IMR-90 (cell line): ENCODE data around the gene CCSER1. TPM values are rescaled to one million over a fixed set of nuclear protein-coding genes. Genes with fewer than 3 reads are reported as not detected.

Experiments
- ATAC-seq: fragments of 200-7000 bp; cut with Tn5 transposase; 2 replicates; pipeline ENCODE4 v1.9.1; 2020; ENCODE audit warnings: low read depth, mild to moderate bottlenecking, moderate library complexity
- BruUV-seq: library from RNA; stranded (reverse); fragments of 400-500 nt; replicated peaks from 2 replicates; lab custom pipeline; 2021; lab: Mats Ljungman, UMichigan
- CTCF ChIA-PET: fragments of 300-600 bp; formaldehyde crosslinking; extraction: SDS; loops from one replicate; lab custom pipeline; 2021; ENCODE audit warnings: antibody characterized with exemption; lab: Yijun Ruan, JAX
- POLR2A ChIA-PET: fragments of 300-600 bp; sonication (Branson Sonifier 250); formaldehyde crosslinking; loops from one replicate; lab custom pipeline; 2022; ENCODE audit warnings: antibody characterized with exemption; ENCODE audit not compliant: unreplicated experiment; lab: Charles Lee
- DNase-seq: peaks from one replicate; pipeline ENCODE4 v3.0.0; 2013
- H2AFZ ChIP-seq: replicated peaks from 2 replicates; pipeline ENCODE3; 2013; ENCODE audit warnings: low read length, mild to moderate bottlenecking; ENCODE audit not compliant: poor library complexity
- H2AK5ac ChIP-seq: 2 replicates; pipeline ENCODE4 v1.6.1; 2013; ENCODE audit warnings: low read depth, low read length, inconsistent platforms
- H2AK9ac ChIP-seq: replicated peaks from 2 replicates; pipeline ENCODE3; 2013; ENCODE audit warnings: mild to moderate bottlenecking, low read depth, low read length, moderate library complexity; ENCODE audit not compliant: poor library complexity
- H2BK120ac ChIP-seq: 2 replicates; pipeline ENCODE4 v1.6.1; 2013; ENCODE audit warnings: low read depth, low read length, inconsistent platforms
- H2BK15ac ChIP-seq: 3 replicates; pipeline ENCODE4 v1.6.1; 2013; ENCODE audit warnings: low read depth, low read length, inconsistent platforms
- H2BK20ac ChIP-seq: 2 replicates; pipeline ENCODE4 v1.6.1; 2013; ENCODE audit warnings: low read depth, mild to moderate bottlenecking, inconsistent platforms, low read length, moderate library complexity
- H2BK5ac ChIP-seq: 2 replicates; pipeline ENCODE4 v1.6.1; 2013; ENCODE audit warnings: mild to moderate bottlenecking, low read depth, low read length, inconsistent platforms; ENCODE audit not compliant: poor library complexity, severe bottlenecking
- H3K14ac ChIP-seq: replicated peaks from 2 replicates; pipeline ENCODE4 v1.6.1; 2013; ENCODE audit warnings: low read depth, low read length, inconsistent platforms
- H3K18ac ChIP-seq: 2 replicates; pipeline ENCODE4 v1.6.1; 2013; ENCODE audit warnings: low read depth, low read length, control low read depth
- H3K23ac ChIP-seq: 2 replicates; pipeline ENCODE4 v1.6.1; 2013; ENCODE audit warnings: low read depth, low read length, inconsistent platforms
- H3K27ac ChIP-seq: 2 replicates; pipeline ENCODE4 v1.5.1; 2013; ENCODE audit warnings: mild to moderate bottlenecking, control low read depth, low read length; ENCODE audit not compliant: insufficient read depth
- H3K27me3 ChIP-seq: 2 replicates; pipeline ENCODE4 v1.6.1; 2013; ENCODE audit warnings: low read length; ENCODE audit not compliant: control insufficient read depth, insufficient read depth
- H3K36me3 ChIP-seq: 2 replicates; pipeline ENCODE4 v1.6.1; 2013; ENCODE audit warnings: low read length, mixed read lengths; ENCODE audit not compliant: control insufficient read depth, insufficient read depth
- H3K4ac ChIP-seq: 2 replicates; pipeline ENCODE4 v1.6.1; 2013; ENCODE audit warnings: low read depth, low read length, inconsistent platforms
- H3K4me1 ChIP-seq: 2 replicates; pipeline ENCODE4 v1.6.1; 2013; ENCODE audit warnings: low read length, mixed read lengths; ENCODE audit not compliant: control insufficient read depth, insufficient read depth
- H3K4me2 ChIP-seq: 2 replicates; pipeline ENCODE4 v1.6.1; 2013; ENCODE audit warnings: low read depth, mild to moderate bottlenecking, control low read depth, low read length, moderate library complexity
- H3K4me3 ChIP-seq: 2 replicates; pipeline ENCODE4 v1.5.1; 2013; ENCODE audit warnings: low read depth, mild to moderate bottlenecking, control low read depth, low read length, moderate library complexity; ENCODE audit not compliant: insufficient read depth
- H3K56ac ChIP-seq: 2 replicates; pipeline ENCODE4 v1.6.1; 2013; ENCODE audit warnings: low read length, inconsistent platforms; ENCODE audit not compliant: insufficient read depth; ENCODE audit errors: extremely low read depth
- H3K79me1 ChIP-seq, 2 experiments: 2 replicates each; pipeline ENCODE4 v1.6.1; 2013; ENCODE audit warnings: low read length in 2 of 2, inconsistent platforms in 1 of 2, low read depth in 1 of 2
- H3K9ac ChIP-seq: 2 replicates; pipeline ENCODE4 v1.6.1; 2013; ENCODE audit warnings: low read depth, low read length, control low read depth
- H3K9me1 ChIP-seq: 2 replicates; pipeline ENCODE4 v1.6.1; 2013; ENCODE audit warnings: low read length, inconsistent platforms; ENCODE audit not compliant: insufficient read depth
- H3K9me3 ChIP-seq: 2 replicates; pipeline ENCODE4 v1.6.1; 2013; ENCODE audit warnings: low read length; ENCODE audit not compliant: control insufficient read depth, insufficient read depth
- H4K20me1 ChIP-seq: 2 replicates; pipeline ENCODE4 v1.6.1; 2013; ENCODE audit warnings: low read length, inconsistent platforms; ENCODE audit not compliant: insufficient read depth
- H4K5ac ChIP-seq: 2 replicates; pipeline ENCODE4 v1.6.1; 2013; ENCODE audit warnings: mild to moderate bottlenecking, low read depth, low read length, control low read depth
- H4K8ac ChIP-seq, 2 experiments: 2 replicates each; pipeline ENCODE4 v1.6.1; 2013; ENCODE audit warnings: low read depth in 2 of 2, low read length in 2 of 2, control low read depth in 1 of 2, inconsistent platforms in 1 of 2
- H4K91ac ChIP-seq: 2 replicates; pipeline ENCODE4 v1.6.1; 2013; ENCODE audit warnings: low read depth, low read length, inconsistent platforms; ENCODE audit not compliant: insufficient read depth
- ELK1 ChIP-seq: fragments of 150-350 bp; IDR thresholded peaks from 2 replicates; pipeline ENCODE4 v1.6.1; 2016; ENCODE audit warnings: low read depth, mild to moderate bottlenecking, low read length, moderate library complexity, borderline replicate concordance
- FOS ChIP-seq: fragments of 150-350 bp; IDR thresholded peaks from 2 replicates; pipeline ENCODE4 v1.6.1; 2016; ENCODE audit warnings: low read depth, low read length
- NFE2L2 ChIP-seq: fragments of 150-350 bp; IDR thresholded peaks from 2 replicates; pipeline ENCODE4 v1.6.1; 2016; ENCODE audit warnings: low read depth, mild to moderate bottlenecking, low read length
- RAD21 ChIP-seq: IDR thresholded peaks from 2 replicates; pipeline ENCODE4 v1.6.1; 2012; ENCODE audit warnings: low read length, improper control_type of control experiment
- RCOR1 ChIP-seq: IDR thresholded peaks from 2 replicates; pipeline ENCODE4 v1.6.1; 2012; ENCODE audit warnings: mild to moderate bottlenecking, low read length, improper control_type of control experiment; ENCODE audit not compliant: insufficient replicate concordance
- dilution Hi-C: fragments of 300-500 bp; cut with HindIII; formaldehyde crosslinking; loops from one replicate; pipeline ENCODE4 v1.14.3; 2018; ENCODE audit warnings: low sequenced_read_pairs; ENCODE audit not compliant: unreplicated experiment
- in situ Hi-C: fragments of 300-500 bp; cut with MboI; formaldehyde crosslinking; loops from 3 replicates; pipeline ENCODE4 v1.14.3; 2019; ENCODE audit warnings: low sequenced_read_pairs, inconsistent platforms, mixed read lengths
- intact Hi-C: fragments of 100-400 bp; cut with micrococcal nuclease; formaldehyde crosslinking; loops from 2 replicates; pipeline ENCODE4 v1.10.0; 2022
- polyA plus RNA-seq, 3 experiments: library from polyadenylated mRNA; depleted of rRNA; stranded (reverse); fragments of >200 nt; gene quantifications; 2 replicates each; pipeline ENCODE4 v1.2.3, GENCODE V29; 2012; ENCODE audit warnings: low replicate concordance in 1 of 3
- total RNA-seq: library from RNA; depleted of rRNA; stranded (reverse); fragments of >200 nt; gene quantifications from 2 replicates; pipeline ENCODE4 v1.2.3, GENCODE V29; 2012

The CCSER1 gene
- total and polyA plus RNA-seq, 2 of the 4 experiments (the other 2 are of a cell fraction): not detected

GRCh38 chr4:91513326-91513725 is 1386.1 kb downstream of the CCSER1 start:
- Histone ChIP-seq H3K23ac (no peak overlapping the region), H3K79me1 (no peaks in the 10 kb centered on the region), H2BK5ac (no peak overlapping the region), H2BK120ac (no peak overlapping the region), H2BK15ac (no peak overlapping the region), H3K9me3 (peaks cover 6% of the 10 kb centered on the region), H2AFZ (no peak overlapping the region), H3K27ac (no peak overlapping the region), H4K91ac (no peak overlapping the region), H2BK20ac (no peak overlapping the region), H3K4me3 (no peak overlapping the region), H4K5ac (no peak overlapping the region), H3K9ac (no peak overlapping the region), H4K20me1 (no peaks in the 10 kb centered on the region), H3K4me1 (no peaks in the 10 kb centered on the region), H3K56ac (no peak overlapping the region), H3K36me3 (no peaks in the 10 kb centered on the region), H3K4me2 (no peak overlapping the region), H4K8ac (no peak overlapping the region), H3K18ac (no peak overlapping the region), H3K4ac (no peak overlapping the region), H2AK9ac (no peak overlapping the region), H3K14ac (no peak overlapping the region), H2AK5ac (no peak overlapping the region), H3K27me3 (no peaks in the 10 kb centered on the region), H3K9me1 (no peaks in the 10 kb centered on the region)
- DNase-seq: no peak
- POLR2A ChIA-PET: no interaction called here
- CTCF ChIA-PET: no interaction called here
- BruUV-seq: no TSS peak
- intact Hi-C loops (no loop called here), in situ Hi-C loops (no loop called here), dilution Hi-C loops (no loop called here)
- ATAC-seq: no peak
- TF ChIP-seq RCOR1 (no peak), NFE2L2 (no peak), FOS (no peak), ELK1 (no peak), RAD21 (no peak)
